Activated T-helper 9 cell treated with anti-CD3 and anti-CD28 coated beads, Interleukin-2, amount 50 U/mL, for 16 hours (primary cell): ENCODE results near the gene MIER1.
"Not testable (repeated sequence)": the region's sequence is repeated elsewhere in the genome, so short reads cannot be mapped to it uniquely, and the experiment has no call there.

Experiments
- DNase-seq: peaks from one replicate; pipeline ENCODE4 v3.0.0-alpha.2; 2020; ENCODE audit warnings: low read depth

The MIER1 gene

DNA sequence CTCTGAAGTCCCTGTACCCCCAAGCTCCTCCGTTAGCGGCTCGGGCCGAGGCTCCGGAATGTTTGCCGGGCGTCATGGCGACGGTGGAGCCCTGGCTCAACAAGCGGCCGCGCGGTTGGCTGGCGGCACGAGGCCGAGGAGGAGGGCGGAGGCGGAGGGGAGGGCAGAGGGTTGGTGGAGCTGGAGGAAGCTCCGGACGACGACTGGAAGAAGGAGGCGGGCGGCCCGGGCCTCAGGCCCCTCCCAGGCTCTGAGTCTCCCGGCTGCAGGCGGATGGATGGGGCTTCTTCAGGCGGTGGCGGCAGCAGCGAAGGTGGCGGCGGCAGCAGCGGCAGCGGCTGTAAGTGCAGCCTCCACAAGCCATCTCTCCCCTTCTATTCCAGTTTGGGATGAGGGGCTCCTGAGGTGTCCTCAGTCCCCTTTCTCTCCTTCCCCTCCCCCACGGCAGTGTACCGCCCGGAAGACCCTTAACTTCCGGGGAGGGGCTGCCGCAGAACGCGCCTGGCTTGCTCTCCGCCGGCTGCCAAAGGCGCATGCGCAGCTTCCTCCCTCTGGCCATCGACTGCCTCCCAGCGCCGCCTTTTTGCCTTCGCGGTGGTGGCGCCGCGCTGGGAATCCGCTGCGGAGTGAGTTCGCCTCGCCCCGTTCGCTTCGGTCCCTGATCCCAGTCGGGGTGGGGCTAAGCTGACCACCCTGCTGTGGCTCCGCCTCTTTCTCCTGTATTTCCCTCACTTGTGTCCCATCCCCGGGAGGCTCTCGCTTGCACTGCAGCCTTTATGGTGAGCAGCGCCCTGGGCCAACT is at the start of gene MIER1, which contains the start of gene DNAI4:
Gene MIER1 (plus strand): TSS at position 235 of the 802 bp plus-strand sequence. CDS start 39 bp downstream, at position 274.
Gene DNAI4 (minus strand): TSS at position 101 of the 802 bp plus-strand sequence. CDS start 25 bp downstream, at position 76.
- peak; percentile 97 for DNase-seq

DNA sequence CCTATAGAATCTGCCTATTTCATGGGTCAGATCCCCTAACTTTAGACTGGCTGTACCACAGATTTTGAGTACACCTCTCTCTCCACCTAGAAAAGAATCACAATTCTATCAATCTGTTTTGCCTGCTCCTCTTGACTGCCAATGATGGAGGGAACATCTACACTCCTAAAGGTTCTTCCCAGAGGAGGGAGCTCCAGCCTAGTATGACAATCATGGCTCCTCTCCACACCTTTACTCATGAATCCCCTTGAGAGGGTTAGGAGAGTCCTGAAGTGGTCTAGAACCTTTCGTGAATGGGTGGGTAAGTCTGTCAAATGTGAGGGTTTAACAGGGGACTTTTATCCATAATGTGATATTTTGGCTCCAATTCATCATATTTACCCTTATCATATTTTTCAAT is 48.1 kb upstream of the MIER1 start:
- no peak for DNase-seq

DNA sequence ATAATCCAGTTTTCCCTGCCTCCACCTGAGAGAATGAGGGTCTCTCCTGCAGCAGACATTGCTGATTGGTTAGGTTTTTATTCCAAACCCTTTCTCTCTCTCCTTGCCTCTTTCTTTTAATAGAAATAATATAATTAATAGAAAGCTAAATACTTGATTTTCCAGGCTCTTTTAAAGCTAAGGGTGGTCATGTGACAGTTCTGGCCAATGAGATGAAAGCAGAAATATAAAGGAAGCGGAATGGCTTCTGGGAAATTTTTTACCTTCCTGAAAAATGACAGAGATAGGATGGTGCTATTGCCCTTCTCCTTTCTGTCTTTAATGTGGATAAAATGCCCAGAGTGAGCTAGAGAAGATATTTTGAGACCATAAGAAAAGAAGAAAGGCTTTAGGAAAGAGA is 35.8 kb upstream of the MIER1 start:
- DNase-seq, result no peak

DNA sequence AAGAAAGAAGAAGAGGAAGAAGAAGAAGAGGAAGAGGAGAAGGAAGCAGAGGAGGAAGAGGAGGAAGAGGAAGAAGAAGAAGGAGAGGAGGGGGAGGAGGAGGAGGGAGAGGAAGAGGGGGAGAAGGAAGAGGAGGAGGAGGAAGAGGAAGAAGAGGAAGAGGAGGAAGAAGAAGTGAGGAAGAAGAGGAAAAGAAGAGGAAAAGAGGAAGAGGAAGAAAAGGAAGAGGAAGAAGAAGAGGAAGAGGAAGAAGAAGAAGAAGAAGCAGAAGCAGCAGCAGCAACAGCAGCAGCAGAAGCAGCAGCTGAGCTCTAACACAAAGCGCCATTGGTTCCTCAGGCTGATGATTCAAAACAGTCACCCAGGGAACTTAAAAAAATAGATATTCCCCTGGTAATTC is 34.2 kb upstream of the MIER1 start:
- DNase-seq, result no peak

DNA sequence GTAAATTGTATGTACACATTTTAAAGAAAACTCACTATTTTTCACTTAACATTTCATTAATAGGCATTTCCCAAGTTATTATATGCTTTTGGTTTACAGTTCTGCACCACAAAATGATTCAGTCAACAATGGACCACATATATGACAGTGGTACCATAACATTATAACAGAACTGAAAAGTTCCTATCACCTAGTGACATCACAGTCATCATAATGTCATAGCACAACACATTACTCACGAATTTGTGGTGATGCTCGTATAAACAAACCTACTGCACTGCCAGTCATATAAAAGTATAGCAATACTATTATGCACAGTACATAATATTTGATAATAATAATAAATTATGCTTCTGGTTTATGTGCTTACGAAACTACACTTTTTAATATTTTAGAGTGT is 31.1 kb upstream of the MIER1 start:
- DNase-seq, result no peak

DNA sequence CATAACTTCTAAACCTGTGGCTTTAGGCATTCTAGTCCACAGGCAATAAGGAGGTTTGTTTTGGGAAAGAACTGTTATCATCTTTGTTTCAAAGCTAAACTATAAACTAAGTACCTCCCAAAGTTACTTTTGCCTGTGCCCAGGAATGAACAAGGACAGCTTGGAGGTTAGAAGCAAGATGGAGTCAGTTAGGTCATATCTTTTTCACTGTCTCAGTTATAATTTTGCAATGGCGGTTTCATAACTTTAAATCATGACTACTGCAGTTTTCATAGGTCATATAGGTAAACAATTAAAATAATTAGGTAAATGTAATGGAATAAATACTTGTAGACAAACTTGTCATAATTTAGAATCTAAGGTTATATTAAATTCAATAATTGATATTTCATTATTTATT is 9.6 kb upstream of the MIER1 start:
- DNase-seq, result not testable (repeated sequence)

DNA sequence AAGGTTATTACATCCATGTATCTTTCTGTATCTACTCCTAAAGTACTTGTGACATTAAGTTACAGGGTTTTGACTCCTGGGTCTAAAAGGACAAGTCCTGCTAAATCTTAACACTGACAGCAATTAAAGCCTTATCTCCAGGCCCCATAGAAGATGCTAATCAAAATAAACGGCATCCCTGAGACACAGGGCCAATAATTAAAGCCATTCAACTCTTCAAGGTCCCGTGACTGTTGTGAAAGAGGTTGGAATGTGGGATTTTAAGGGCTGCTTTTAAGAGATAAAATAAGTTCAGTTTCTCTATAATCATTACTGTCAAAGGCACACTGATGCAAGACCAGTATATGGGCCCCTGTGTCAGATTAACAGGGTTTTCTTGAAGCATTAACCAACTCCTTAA is 8.5 kb upstream of the MIER1 start:
- DNase-seq, result no peak

DNA sequence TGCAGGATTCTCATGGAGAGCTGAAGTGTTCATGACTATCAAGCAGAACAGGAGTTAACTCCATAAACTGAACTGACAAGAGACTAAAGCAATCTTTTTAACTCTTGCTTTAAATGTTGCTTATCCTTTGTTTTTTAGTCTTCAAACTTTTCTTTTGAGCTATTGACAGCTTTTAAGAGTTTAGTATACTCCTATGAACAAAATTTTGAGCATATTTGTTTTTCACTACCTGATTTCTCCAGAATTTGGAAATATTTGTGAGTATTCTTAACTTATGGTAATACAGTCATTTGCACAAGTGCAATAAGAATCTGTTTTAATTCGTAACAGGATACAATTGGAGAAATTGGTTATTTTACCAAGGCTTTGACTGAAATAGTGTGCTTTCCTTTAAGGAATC is 7.3 kb upstream of the MIER1 start:
- DNase-seq, result no peak

DNA sequence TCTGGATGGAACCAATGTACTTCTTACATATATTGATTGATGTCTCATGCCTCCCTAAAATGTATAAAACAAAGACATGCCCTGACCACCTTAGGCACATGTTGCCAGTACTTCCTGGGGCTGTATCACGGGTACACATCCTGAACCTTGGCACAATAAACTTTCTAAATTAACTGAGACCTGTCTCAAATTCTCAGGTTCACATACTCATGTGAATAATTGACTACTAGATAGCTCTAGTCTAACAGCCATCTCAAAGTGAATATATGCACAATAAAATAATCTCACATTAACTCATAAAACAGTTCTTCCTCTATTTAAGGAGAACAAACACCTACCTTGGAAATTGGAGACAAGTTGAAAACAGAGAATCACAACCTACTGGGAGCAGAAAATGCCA is 5.7 kb upstream of the MIER1 start:
- no peak for DNase-seq

DNA sequence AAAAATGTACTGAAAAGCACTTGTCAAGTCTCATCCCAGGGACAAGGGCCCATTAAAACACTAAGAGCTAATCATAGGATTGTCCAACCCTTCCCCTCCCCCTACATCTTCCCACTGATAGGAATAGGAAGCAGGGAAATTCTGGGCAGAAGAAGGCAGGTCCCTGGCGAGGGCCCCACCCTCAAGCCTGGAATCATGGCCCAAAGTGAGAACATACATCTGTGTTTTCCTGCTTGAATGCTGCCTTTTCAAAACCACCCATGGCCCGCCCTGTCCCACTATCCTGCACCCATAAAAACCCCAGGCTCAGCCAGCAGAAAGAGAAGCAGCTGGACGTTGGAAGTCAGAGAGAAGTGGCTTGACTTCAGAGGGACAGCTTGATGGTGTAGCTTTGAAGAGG is 5.0 kb upstream of the MIER1 start:
- no peak for DNase-seq

DNA sequence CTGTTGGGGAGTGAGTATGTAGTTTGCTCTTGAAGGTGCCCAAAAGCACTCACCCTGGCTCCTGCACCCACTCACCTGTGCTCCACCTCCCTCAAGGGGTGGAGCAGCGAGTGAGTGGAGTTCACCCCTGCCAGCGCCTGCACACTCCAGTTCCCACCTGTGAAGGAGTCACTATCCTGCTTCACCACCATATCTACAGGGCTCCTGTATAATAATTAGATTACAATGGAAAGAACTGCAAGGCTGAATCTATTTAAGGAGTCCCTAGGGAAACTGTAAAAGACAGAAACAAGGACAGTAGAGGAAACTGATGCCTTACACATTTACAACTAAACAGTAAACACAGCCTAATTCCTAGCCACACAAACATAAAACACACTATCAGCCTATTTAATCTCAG is 4.2 kb upstream of the MIER1 start:
- DNase-seq, result no peak

DNA sequence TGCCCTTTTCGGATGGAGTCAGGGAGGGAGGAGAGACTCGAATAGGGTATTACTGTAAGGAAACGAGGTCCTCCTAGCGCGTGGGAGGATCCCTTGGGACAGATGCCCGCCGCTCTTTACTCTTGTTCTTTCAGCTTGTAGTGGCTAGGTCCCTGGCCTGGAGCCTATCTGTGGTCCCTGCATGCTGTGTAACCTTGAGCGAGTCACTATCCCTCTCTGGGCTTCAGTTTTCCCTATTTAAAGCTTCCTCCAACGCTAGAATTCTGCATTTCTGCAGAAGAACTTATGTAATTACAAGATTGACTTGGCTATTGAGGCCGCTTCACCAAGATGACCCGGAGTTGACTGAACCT is 744 bp downstream of the MIER1 start:
- DNase-seq, result no peak

DNA sequence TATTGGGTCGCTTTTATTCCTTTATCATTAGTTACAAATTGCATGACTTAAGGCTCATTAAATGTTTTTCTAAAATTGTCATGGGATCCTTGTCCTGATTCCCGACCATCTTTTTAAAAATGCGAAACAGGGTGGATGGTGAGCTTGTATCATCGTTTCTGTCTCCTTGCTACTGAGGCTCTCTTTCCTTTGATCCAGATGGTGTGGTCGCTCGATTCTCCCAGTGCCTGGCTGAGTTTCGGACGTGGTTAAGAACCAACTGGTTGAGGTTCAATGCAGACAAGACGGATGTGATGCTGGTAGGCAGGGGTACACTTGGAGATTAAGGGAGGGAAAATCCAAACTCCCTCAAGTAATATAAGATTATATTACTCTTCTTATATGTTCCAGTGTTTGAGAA is 1.2 kb downstream of the MIER1 start:
- no peak for DNase-seq

DNA sequence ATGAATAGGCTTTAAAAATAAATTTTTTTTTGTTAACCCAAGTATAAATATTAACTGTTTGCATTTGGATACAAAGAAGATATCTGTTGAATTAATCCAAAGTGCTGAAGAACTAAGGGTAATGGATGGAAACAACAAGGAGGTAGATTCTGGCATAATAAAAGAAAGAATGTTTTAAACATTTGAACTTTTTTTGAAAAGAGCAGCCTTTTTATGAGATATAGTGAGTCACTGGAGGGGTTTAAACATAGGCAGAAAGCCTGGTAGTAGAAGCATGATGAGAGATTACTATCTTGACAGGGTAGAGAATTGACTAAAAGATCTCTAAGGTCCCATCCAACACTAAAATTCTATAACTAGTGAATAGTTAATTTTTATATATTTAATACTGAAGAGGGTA is 2.7 kb downstream of the MIER1 start:
- DNase-seq, result no peak

DNA sequence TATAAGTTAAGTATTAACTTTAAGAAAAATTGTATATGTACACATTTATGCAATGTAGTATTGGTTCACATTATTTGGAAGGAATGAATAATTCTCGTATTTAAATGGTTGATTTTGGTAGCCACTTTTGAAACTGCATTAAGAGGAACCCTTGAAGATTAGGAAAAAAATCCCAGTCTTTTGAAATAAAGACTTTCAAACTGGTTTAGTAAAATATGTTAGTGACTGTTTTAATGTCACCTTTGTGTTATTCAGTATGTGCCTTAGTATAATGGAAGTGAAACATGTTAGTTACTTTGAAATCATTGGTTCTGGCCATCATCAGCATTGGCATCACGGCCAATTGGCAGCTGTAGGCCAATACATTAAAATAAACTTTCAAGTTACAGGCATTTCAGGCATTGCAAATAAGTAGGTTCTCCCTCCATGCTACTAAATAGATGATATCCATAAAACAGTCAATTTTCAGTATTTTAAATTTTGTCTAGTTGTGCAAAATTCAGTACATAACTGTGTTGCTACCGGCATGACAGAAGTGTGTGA is 4.4 kb downstream of the MIER1 start:
- no peak for DNase-seq

DNA sequence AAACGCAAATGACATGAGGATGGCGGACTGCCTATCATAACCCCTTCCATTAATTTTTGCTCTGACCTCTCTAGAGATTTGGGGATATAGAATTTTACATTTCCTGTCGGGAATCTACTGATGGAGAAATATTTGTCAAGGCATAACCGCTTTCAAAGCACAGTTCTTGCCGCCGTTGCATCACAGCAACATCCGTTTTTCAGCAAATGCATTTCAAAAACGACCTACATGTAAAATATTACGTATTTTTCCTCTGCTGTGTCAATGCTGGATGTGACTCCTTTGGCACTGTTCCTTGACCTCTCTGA is 4.9 kb downstream of the MIER1 start:
- DNase-seq, result no peak

DNA sequence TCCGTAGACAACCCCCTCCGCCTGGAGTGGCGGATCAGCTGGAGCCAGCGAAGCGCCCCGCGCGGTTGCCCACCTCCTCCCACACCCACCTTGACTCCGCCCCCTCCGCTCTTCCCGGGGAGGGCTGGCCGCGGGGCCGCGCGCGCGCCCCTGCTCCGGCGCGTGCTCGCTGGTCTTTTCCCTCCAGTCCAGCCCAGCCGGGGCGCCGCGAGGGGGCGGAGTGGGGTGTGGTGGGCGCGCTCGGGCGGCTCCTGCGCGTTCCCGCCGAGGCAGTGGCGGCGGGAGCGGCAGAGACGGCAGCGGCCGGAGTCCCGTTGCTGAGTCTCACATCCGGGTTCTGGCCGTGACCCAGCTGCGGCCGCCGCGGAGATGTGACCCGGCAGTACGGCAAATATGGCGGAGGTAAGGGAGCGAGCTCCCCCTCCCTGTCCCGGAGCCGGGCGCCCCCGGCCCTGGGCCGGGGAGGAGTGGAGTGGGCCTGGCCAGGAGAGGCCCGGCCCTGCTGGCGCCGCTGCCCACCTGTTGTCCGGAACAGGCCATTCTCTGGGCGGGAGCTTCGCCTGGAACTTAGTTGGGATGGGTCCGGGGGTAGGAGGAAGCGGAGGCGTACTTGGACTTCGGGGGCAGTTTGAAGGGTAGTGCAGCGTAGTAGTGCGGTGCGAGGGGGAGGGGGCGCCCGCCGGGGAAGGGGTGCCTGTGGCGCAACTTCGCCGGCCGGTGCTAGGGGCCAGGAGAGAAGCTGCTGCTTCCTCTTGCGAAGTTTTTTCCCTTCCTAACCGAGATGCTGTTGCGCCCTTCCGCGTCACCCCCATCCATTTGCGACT is 5.4 kb downstream of the MIER1 start:
- peak; percentile 93 for DNase-seq

DNA sequence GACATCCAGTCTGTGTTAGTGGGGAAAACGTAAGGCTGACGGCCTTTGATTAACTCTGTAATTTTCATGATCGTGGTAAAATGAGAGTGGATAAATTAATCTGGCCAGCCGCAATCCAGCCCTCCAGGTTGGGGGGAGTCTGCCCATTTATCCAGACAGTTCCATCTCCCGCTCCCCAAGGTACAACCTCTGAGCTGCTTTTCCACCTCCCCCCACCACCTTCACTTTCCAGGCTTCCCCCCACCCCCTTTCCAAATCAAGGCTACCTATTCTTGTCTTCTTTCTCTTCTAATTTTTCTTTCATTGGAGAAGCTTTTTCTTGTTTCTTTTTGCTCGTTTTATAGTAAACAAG is 6.0 kb downstream of the MIER1 start:
- DNase-seq, result no peak

DNA sequence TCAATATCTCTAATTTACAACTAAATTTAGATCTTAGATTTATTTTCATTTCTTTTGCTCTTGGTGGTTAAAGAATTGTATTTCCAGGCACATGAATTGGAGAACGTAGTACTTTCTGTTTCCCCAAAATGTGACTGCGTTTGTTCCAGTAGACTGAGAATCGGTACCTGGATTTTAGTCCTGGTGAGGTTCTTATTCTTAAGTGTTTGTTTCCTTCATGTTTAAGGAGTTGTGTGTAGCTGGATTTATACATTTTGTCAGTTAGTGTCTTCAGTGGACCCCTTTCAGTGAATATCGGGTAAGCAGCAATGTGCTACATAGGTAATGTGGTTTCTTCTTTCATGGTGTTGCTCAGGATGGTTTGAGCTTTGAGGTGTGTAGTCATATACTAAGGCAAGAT is 6.8 kb downstream of the MIER1 start:
- DNase-seq, result no peak

DNA sequence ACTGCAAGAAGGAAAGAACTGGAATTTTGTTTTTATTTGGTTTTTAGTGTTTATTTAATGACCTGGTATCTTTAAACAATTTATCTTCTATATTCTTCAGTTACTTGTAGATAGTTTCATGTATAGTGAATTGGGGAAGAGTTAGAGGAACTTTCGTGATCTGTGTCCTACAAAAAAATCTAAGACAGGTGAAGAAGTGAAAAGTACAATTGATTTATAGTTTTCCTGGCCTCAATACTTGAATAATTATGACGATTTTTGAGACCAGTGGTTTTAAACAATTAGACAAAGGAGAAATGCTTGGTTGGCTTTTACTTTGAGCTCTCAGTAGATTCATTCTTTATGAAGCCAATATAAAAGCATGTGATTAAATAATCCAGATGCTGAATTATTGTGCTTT is 7.5 kb downstream of the MIER1 start:
- DNase-seq, result no peak

DNA sequence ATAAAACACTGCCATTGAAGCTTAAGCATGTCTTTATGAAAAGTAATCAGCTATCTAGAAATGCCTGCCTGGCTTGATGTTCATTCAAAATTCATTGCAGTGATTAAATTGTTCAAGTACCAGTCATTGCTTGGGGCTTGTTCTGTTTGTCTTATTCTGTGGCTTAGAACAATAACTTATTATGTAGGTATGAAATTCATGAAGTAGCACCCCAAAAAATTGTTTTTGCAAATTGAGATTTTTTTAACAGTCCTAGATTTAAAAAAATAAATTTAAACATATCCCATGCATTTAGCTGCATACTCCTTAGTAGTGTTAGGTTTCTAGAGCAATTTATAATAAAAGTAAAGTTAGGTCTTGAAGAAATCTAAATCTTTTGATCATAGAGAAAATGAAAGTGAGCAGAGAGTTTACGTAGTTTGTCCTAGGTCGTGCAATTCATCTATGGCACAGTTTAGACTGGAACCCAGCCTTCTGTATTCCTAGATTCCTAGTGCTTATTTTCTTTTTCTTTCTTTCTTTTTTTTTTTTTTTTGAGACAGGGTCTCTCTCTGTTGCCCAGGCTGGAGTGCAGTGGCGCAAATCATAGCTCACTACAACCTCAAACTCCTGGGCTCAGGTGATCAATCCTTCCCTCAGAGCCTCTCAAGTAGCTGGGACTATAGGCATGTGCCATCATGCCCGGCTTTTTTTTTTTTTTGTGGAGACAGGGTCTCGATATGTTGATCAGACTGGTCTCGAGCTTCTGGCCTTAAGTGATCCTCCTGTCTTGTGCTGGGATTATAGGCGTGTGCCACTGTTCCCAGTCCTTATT is 9.3 kb downstream of the MIER1 start:
- DNase-seq, result no peak

DNA sequence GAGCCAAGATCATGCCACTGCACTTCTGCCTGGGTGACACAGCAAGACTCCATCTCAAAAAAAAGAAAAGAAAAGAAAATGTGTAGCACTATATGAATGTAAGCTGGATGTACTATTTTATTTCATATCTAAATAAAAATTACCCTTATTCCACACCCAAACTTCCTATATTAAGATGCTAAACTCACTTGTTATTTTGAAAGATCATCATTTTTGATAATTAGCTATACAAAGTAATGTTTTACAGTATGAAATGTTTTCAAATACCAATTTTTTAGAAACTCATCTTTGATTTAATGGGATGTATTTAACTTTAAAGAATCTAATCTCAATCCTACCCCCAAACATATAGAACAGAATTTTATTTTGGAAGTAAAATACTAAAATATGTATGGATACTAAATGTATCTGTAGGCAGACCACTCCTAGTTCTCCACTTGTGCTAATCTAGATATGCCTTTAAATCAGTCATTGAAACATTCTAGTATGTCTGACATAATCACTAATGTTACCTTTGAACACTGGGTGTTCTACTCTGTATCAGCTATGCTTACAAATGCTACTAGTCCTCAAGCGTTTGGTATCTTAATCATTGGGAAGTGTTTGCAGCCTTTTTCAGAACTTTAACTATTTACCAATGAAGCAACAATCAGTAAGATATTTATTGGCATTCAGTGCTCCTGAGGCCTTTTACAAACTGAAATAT is 12.9 kb downstream of the MIER1 start:
- no peak for DNase-seq
